Kidney (tissue), 14 donors: Measurements from ENCODE around the gene JAKMIP1. TPM values are rescaled to one million over a fixed set of nuclear protein-coding genes. Genes with fewer than 3 reads are reported as not detected.

Source experiments
- DNase-seq, 5 donors: peaks; one replicate each; pipeline ENCODE4 v3.0.0-alpha.2; 2013 to 2020
- FAIRE-seq: peaks from 2 replicates; lab custom pipeline; 2012; peaks lifted over from hg19 to GRCh38; lab: Jason Lieb, UNC
- H3K27ac ChIP-seq, 2 donors: one replicate each; pipeline ENCODE4 v1.7.0; 2013; ENCODE audit warnings: low read depth in 2 of 2, low read length in 2 of 2, inconsistent platforms in 1 of 2
- H3K27me3 ChIP-seq: one replicate; pipeline ENCODE4 v1.7.1; 2013; ENCODE audit warnings: low read length, inconsistent platforms; ENCODE audit not compliant: control insufficient read depth, insufficient read depth
- H3K36me3 ChIP-seq, 3 donors: one replicate each; pipeline versions ENCODE4 v1.7.0 to v1.7.1; 2013; ENCODE audit warnings: low read length in 3 of 3, control low read depth in 1 of 3, inconsistent platforms in 1 of 3; ENCODE audit not compliant: insufficient read depth in 3 of 3, control insufficient read depth in 2 of 3
- H3K4me1 ChIP-seq, 3 donors: one replicate each; pipeline versions ENCODE4 v1.7.0 to v1.7.1; 2013; ENCODE audit warnings: low read length in 3 of 3, inconsistent platforms in 1 of 3, low read depth in 1 of 3; ENCODE audit not compliant: control insufficient read depth in 2 of 3, insufficient read depth in 2 of 3
- H3K4me3 ChIP-seq, 3 donors: one replicate each; pipeline versions ENCODE4 v1.7.0 to v1.8.1; 2013; ENCODE audit warnings: low read length in 3 of 3, control low read depth in 1 of 3, inconsistent platforms in 1 of 3
- H3K9ac ChIP-seq, 3 donors: one replicate each; pipeline versions ENCODE4 v1.7.0 to v1.7.1; 2013; ENCODE audit warnings: low read length in 3 of 3, control low read depth in 1 of 3, inconsistent platforms in 1 of 3
- H3K9me3 ChIP-seq, 3 donors: one replicate each; pipeline versions ENCODE4 v1.7.0 to v1.7.1; 2013; ENCODE audit warnings: low read length in 3 of 3, control low read depth in 1 of 3, inconsistent platforms in 1 of 3; ENCODE audit not compliant: control insufficient read depth in 2 of 3, insufficient read depth in 1 of 3
- intact Hi-C: fragments of 100-400 bp; cut with DNase I; formaldehyde crosslinking; loops from one replicate; pipeline ENCODE4 v1.11.1; 2022
- polyA plus RNA-seq: library from polyadenylated mRNA; stranded (reverse); fragments of 350-450 nt; fragmentation: Illumina TruSeq; extraction: RNeasy Lipid Tissue Mini Kit (QIAGEN cat#74804); gene quantifications from one replicate; pipeline ENCODE4 v1.2.3, GENCODE V29; 2014; ENCODE audit warnings: low read depth, low replicate concordance; ENCODE audit not compliant: insufficient read depth
- total RNA-seq: library from RNA; stranded (reverse); fragmentation: NEBNext Ultra II Directional; extraction: Animal tissue kit (Norgen Biotek cat#: 25700); gene quantifications from one replicate; pipeline ENCODE4 v1.2.1, GENCODE V29; 2021
- TF ChIP-seq, protein P1 (sequence below): IDR thresholded peaks from 3 replicates; pipeline ENCODE4 v1.5.1; 2012; ENCODE audit warnings: mild to moderate bottlenecking, moderate library complexity, borderline replicate concordance; ENCODE audit not compliant: insufficient read depth; ENCODE audit errors: extremely low read depth
- donor health status: control.
- donor health status: control.
- donor health status: control.
- donor health status: control.
- donor health status: control.
- donor health status: DM: yes; HTN: yes; CAD: no.
- donor health status: Normal renal cell carcinoma (clear cell type).

JAKMIP1 gene
- total and polyA plus RNA-seq, 2 donors from 2014 or later = 0.69 TPM; not detected in 1

DNA sequence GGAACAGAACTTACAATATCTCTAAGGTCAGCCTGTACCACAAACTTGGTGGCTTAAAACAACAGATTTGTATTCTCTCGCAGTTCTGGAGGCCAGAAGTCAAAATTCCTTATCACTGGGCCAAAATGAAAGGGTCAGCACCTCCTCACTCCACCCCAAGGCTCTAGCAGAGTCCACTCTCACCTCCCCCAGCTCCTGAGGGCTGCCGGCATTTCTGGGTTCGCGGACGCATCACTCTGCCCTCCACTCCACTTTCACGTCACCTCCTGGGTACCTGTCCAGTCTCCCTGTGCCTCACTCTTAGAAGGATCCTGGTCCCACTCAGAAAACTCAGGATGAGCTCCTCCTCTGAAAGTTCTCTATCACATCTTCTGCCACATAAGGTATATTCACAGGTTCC, 34.6 kb downstream of the JAKMIP1 start:
- TF ChIP-seq, protein P1, sequence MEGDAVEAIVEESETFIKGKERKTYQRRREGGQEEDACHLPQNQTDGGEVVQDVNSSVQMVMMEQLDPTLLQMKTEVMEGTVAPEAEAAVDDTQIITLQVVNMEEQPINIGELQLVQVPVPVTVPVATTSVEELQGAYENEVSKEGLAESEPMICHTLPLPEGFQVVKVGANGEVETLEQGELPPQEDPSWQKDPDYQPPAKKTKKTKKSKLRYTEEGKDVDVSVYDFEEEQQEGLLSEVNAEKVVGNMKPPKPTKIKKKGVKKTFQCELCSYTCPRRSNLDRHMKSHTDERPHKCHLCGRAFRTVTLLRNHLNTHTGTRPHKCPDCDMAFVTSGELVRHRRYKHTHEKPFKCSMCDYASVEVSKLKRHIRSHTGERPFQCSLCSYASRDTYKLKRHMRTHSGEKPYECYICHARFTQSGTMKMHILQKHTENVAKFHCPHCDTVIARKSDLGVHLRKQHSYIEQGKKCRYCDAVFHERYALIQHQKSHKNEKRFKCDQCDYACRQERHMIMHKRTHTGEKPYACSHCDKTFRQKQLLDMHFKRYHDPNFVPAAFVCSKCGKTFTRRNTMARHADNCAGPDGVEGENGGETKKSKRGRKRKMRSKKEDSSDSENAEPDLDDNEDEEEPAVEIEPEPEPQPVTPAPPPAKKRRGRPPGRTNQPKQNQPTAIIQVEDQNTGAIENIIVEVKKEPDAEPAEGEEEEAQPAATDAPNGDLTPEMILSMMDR = no peak
- intact Hi-C loops = no loop called here
- no peaks in the 10 kb centered on the region for H3K27me3 ChIP-seq
- FAIRE-seq (no peak), DNase-seq (no peak)
- H3K36me3 ChIP-seq = no peaks in the 10 kb centered on the region
- H3K4me1 ChIP-seq = no peaks in the 10 kb centered on the region
- H3K4me3 ChIP-seq = no peak overlapping the region
- H3K9ac ChIP-seq = no peak overlapping the region
- peaks cover 0 to 5% (median under 1%) of the 10 kb centered on the region in 3 donors for H3K9me3 ChIP-seq
- H3K27ac ChIP-seq = no peak overlapping the region

DNA sequence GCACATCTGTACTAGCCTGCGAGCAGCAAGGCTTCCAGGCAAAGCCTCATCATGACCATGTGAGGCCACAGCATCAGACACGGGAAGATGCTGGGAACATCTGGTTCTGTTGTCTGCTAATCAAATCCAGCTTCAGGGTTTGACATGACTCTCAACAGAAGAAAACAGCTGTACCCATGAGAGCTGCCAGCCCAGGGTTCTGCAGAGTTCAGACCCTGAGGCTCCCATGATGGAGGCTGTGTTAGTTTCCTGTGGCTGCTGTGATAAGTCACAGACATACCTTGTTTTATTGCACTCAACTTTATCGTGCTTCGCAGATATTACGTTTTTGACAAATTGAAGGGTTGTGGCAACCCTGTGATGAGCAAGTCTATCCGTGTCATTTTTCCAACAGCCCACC, 37.5 kb downstream of the JAKMIP1 start:
- H3K27ac ChIP-seq = no peak overlapping the region
- intact Hi-C loops = no loop called here
- DNase-seq (no peak), FAIRE-seq (no peak)
- TF ChIP-seq, protein P1 = no peak
- H3K4me1 ChIP-seq = no peaks in the 10 kb centered on the region
- no peaks in the 10 kb centered on the region for H3K36me3 ChIP-seq
- no peak overlapping the region for H3K4me3 ChIP-seq
- H3K9ac ChIP-seq = no peak overlapping the region
- peaks cover 0 to 5% (median 0%) of the 10 kb centered on the region in 3 donors for H3K9me3 ChIP-seq
- no peaks in the 10 kb centered on the region for H3K27me3 ChIP-seq

DNA sequence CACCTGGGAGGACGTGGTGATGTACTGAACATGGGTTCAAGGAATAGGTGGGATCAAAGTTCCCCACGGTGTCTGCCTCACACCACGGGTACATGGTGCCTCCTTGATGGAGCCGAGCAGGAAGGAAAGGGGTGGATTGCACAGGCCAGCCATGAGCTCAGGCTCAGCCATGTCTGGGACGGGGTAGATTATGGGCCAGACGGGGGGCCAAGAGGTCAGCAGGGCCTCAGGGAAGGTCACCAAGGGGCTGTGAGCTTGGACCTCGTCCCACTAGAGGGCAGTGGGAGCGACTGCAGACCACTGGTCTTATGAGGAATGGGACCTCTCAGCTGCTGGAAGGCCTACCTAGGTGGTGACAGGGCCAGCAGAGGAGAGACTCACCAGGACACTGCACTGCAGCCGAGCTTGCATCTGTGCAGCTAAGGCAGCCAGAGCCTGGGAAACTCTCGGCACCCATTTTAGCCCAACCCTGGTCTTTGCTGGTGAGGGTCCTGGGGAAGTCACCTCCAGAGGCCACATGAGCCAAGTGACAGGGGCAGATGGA, 38.4 kb downstream of the JAKMIP1 start:
- FAIRE-seq = no peak
- no peak overlapping the region for H3K9ac ChIP-seq

More for the DNA sequence above, 38.4 kb downstream of the JAKMIP1 start:
- Histone ChIP-seq H3K27ac (no peak overlapping the region), H3K27me3 (no peaks in the 10 kb centered on the region), H3K36me3 (no peaks in the 10 kb centered on the region), H3K9me3 (peaks cover 0 to 5% (median 0%) of the 10 kb centered on the region in 3 donors), H3K4me1 (no peaks in the 10 kb centered on the region), H3K4me3 (no peak overlapping the region)
- TF ChIP-seq, protein P1 = no peak
- intact Hi-C loops = no loop called here
- DNase-seq = no peak
